Panc1 (cell line): ENCODE data around the gene WDR33. TPM values are rescaled to one million over a fixed set of nuclear protein-coding genes. Genes with fewer than 3 reads are reported as not detected.

Source experiments
- ATAC-seq: fragments of 200-7000 bp; cut with Tn5 transposase; 2 replicates; pipeline ENCODE4 v1.9.1; 2020; ENCODE audit warnings: mild to moderate bottlenecking, moderate library complexity
- BruUV-seq: library from RNA; stranded (reverse); fragments of 400-500 nt; replicated peaks from 2 replicates; lab custom pipeline; 2021; lab: Mats Ljungman, UMichigan
- CTCF ChIA-PET: fragments of 300-600 bp; sonication (Branson Sonifier 250); formaldehyde crosslinking; loops from one replicate; lab custom pipeline; 2022; ENCODE audit warnings: antibody characterized with exemption; lab: Charles Lee
- POLR2A ChIA-PET: fragments of 300-600 bp; sonication (Branson Sonifier 250); formaldehyde crosslinking; loops from one replicate; lab custom pipeline; 2022; ENCODE audit warnings: antibody characterized with exemption; lab: Charles Lee
- DNase-seq: peaks from one replicate; pipeline ENCODE4 v3.0.0-alpha.2; 2010; ENCODE audit warnings: low read depth, low spot score
- H3K27ac ChIP-seq: 2 replicates; pipeline ENCODE4 v1.5.1; 2011; ENCODE audit warnings: mild to moderate bottlenecking, low read length, inconsistent platforms
- H3K27me3 ChIP-seq: fragments of 200-500 bp; sonication (Bioruptor generic); 2 replicates; pipeline ENCODE4 v1.6.0; 2014; ENCODE audit warnings: low read length, inconsistent platforms; ENCODE audit not compliant: control insufficient read depth, insufficient read depth
- H3K36me3 ChIP-seq: fragments of 200-500 bp; sonication (Bioruptor generic); 2 replicates; pipeline ENCODE4 v1.5.1; 2014; ENCODE audit warnings: inconsistent platforms, mild to moderate bottlenecking, low read length, moderate library complexity; ENCODE audit not compliant: control insufficient read depth, insufficient read depth
- H3K4me1 ChIP-seq: 2 replicates; pipeline ENCODE4 v1.5.1; 2011; ENCODE audit warnings: inconsistent platforms, mild to moderate bottlenecking, low read length, moderate library complexity; ENCODE audit not compliant: control insufficient read depth, insufficient read depth
- H3K4me3 ChIP-seq, 2 experiments: 2 replicates each; pipeline ENCODE4 v1.5.1; 2011 to 2012; ENCODE audit warnings: low read depth in 2 of 2, low read length in 2 of 2, mild to moderate bottlenecking in 2 of 2, inconsistent platforms in 1 of 2, moderate library complexity in 1 of 2
- H3K9me3 ChIP-seq: fragments of 200-500 bp; sonication (Bioruptor generic); 2 replicates; pipeline ENCODE4 v1.5.1; 2014; ENCODE audit warnings: low read depth, mild to moderate bottlenecking, inconsistent platforms, low read length, moderate library complexity; ENCODE audit not compliant: control insufficient read depth, insufficient read depth
- POLR2AphosphoS5 ChIP-seq: IDR thresholded peaks from 2 replicates; pipeline ENCODE4 v1.6.1; 2012; ENCODE audit warnings: mild to moderate bottlenecking, low read depth, low read length, moderate library complexity
- REST ChIP-seq, 2 experiments: IDR thresholded peaks; 2 replicates each; pipeline ENCODE4 v1.6.1; 2011 to 2012; ENCODE audit warnings: low read depth in 2 of 2, control low read depth in 1 of 2, low read length in 1 of 2, mild to moderate bottlenecking in 1 of 2, moderate library complexity in 1 of 2; ENCODE audit not compliant: insufficient read depth in 1 of 2
- SIN3A ChIP-seq: IDR thresholded peaks from 2 replicates; pipeline ENCODE4 v1.6.1; 2012; ENCODE audit warnings: low read depth, mild to moderate bottlenecking, low read length, moderate library complexity, borderline replicate concordance; ENCODE audit not compliant: insufficient read depth
- TCF7L2 ChIP-seq: IDR thresholded peaks from 2 replicates; pipeline ENCODE4 v1.6.1; 2011; ENCODE audit warnings: mild to moderate bottlenecking, low read depth, low read length, inconsistent platforms
- in situ Hi-C: cut with HindIII; loops from 2 replicates; pipeline ENCODE4 v1.10.0; 2016; ENCODE audit warnings: low sequenced_read_pairs, low pct_unique_long_range_greater_than_20kb
- intact Hi-C: fragments of 100-400 bp; cut with micrococcal nuclease; formaldehyde crosslinking; loops from one replicate; pipeline ENCODE4 v1.10.0; 2022; ENCODE audit not compliant: unreplicated experiment
- total RNA-seq: library from RNA; stranded (reverse); gene quantifications from one replicate; pipeline ENCODE4 v1.2.1, GENCODE V29; 2021; ENCODE audit not compliant: unreplicated experiment
- TF ChIP-seq, protein P1 (sequence below): fragments of 450-650 bp; IDR thresholded peaks from 2 replicates; pipeline ENCODE4 v1.5.1; 2017; ENCODE audit warnings: mild to moderate bottlenecking

The WDR33 gene
- total RNA-seq, 1 experiment from 2014 or later, result 63.7 TPM

DNA sequence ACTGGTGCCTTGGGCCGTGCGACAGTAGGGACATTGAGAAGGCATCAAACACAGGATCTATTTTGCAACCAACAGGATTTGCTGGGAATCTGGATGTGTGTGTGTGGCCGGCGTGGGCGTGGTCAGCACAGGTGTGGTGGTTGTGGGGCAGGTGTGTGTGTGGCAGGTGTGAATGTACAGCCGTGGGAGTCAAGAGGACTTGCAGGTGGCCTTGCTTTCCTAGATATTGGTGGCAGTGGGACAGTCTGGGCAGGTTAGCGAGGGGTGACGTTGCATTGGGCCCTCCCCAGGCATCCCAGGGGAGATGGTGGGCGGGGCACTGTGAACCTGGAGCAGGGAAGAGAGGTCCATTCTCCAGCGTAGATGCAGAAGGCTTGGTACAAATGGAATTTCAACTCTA is 132.4 kb downstream of the WDR33 start:
- Histone ChIP-seq H3K4me1 (peaks cover 7% of the 10 kb centered on the region), H3K27me3 (peaks cover 4% of the 10 kb centered on the region; the same call in 1 of the 2 replicates), H3K4me3 (no peak overlapping the region), H3K9me3 (no peaks in the 10 kb centered on the region), H3K27ac (no peak overlapping the region), H3K36me3 (no peaks in the 10 kb centered on the region)
- TF ChIP-seq SIN3A (no peak), REST (IDR thresholded peaks at IDR 0.05; ENCODE audit: insufficient read depth in 1 of 2, low read depth in 2 of 2, low read length in 1 of 2) (no peak), POLR2AphosphoS5 (no peak), TCF7L2 (no peak)
- TF ChIP-seq, protein P1, sequence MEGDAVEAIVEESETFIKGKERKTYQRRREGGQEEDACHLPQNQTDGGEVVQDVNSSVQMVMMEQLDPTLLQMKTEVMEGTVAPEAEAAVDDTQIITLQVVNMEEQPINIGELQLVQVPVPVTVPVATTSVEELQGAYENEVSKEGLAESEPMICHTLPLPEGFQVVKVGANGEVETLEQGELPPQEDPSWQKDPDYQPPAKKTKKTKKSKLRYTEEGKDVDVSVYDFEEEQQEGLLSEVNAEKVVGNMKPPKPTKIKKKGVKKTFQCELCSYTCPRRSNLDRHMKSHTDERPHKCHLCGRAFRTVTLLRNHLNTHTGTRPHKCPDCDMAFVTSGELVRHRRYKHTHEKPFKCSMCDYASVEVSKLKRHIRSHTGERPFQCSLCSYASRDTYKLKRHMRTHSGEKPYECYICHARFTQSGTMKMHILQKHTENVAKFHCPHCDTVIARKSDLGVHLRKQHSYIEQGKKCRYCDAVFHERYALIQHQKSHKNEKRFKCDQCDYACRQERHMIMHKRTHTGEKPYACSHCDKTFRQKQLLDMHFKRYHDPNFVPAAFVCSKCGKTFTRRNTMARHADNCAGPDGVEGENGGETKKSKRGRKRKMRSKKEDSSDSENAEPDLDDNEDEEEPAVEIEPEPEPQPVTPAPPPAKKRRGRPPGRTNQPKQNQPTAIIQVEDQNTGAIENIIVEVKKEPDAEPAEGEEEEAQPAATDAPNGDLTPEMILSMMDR, result no peak
- ATAC-seq, result no peak
- CTCF ChIA-PET, result no interaction called here
- POLR2A ChIA-PET, result no interaction called here
- no TSS peak for BruUV-seq
- intact Hi-C loops (no loop called here), in situ Hi-C loops (no loop called here)
- no peak for DNase-seq

GRCh38 chr2:127676906-127677305 is 134.1 kb downstream of the WDR33 start:
- Histone ChIP-seq H3K9me3 (no peaks in the 10 kb centered on the region), H3K4me1 (peaks cover 11% of the 10 kb centered on the region), H3K27ac (no peak overlapping the region), H3K4me3 (no peak overlapping the region), H3K36me3 (no peaks in the 10 kb centered on the region), H3K27me3 (peaks cover 4% of the 10 kb centered on the region; the same call in 1 of the 2 replicates)
- TF ChIP-seq, protein P1, result no peak
- TF ChIP-seq TCF7L2 (no peak), SIN3A (no peak), POLR2AphosphoS5 (no peak), REST (IDR thresholded peaks at IDR 0.05; ENCODE audit: insufficient read depth in 1 of 2, low read depth in 2 of 2, low read length in 1 of 2) (no peak)
- in situ Hi-C loops, result no loop called here
- ChIA-PET CTCF (interaction anchor here (3.1 kb wide), 1 partner anchor 86 kb away, joined by 12 read pairs; no protein-coding TSS in a partner anchor), POLR2A (no interaction called here)
- no TSS peak for BruUV-seq
- ATAC-seq (no peak), DNase-seq (no peak)
- intact Hi-C loops, result no loop called here
